H9 (cell line): ENCODE measurements around the gene LMCD1. TPM values are rescaled to one million over a fixed set of nuclear protein-coding genes. Genes with fewer than 3 reads are reported as not detected.

Source experiments
- DNase-seq: peaks from one replicate; pipeline ENCODE4 v3.0.0-alpha.2; 2017
- H2AFZ ChIP-seq: one replicate; pipeline ENCODE4 v1.6.1; 2013; ENCODE audit warnings: mild to moderate bottlenecking, low read length, control low read depth, moderate library complexity
- H2AK5ac ChIP-seq: 2 replicates; pipeline ENCODE4 v1.6.1; 2013; ENCODE audit warnings: low read length, control low read depth, mixed read lengths; ENCODE audit not compliant: insufficient read length
- H2BK120ac ChIP-seq: one replicate; pipeline ENCODE4 v1.6.1; 2013; ENCODE audit warnings: low read depth, mild to moderate bottlenecking, low read length, control low read depth, inconsistent platforms; ENCODE audit not compliant: poor library complexity, severe bottlenecking
- H2BK12ac ChIP-seq: 2 replicates; pipeline ENCODE4 v1.6.1; 2013; ENCODE audit warnings: low read length, control low read depth, mixed read lengths, low read depth; ENCODE audit not compliant: insufficient read length
- H2BK15ac ChIP-seq: 2 replicates; pipeline ENCODE4 v1.6.1; 2013; ENCODE audit warnings: low read depth, low read length, control low read depth
- H2BK20ac ChIP-seq: one replicate; pipeline ENCODE4 v1.6.1; 2013; ENCODE audit warnings: low read depth, mild to moderate bottlenecking, low read length, control low read depth, inconsistent platforms; ENCODE audit not compliant: poor library complexity, severe bottlenecking
- H2BK5ac ChIP-seq: 2 replicates; pipeline ENCODE4 v1.6.1; 2013; ENCODE audit warnings: low read length, control low read depth, mixed read lengths; ENCODE audit not compliant: insufficient read length
- H3K14ac ChIP-seq: 2 replicates; pipeline ENCODE4 v1.6.1; 2013; ENCODE audit warnings: low read length, control low read depth; ENCODE audit not compliant: insufficient read depth
- H3K18ac ChIP-seq: 2 replicates; pipeline ENCODE4 v1.6.1; 2013; ENCODE audit warnings: low read depth, mild to moderate bottlenecking, mixed read lengths, low read length, control low read depth; ENCODE audit not compliant: insufficient read length
- H3K23ac ChIP-seq: 2 replicates; pipeline ENCODE4 v1.6.1; 2013; ENCODE audit warnings: low read length, control low read depth, mixed read lengths, low read depth; ENCODE audit not compliant: insufficient read length
- H3K23me2 ChIP-seq: 2 replicates; pipeline ENCODE4 v1.6.1; 2013; ENCODE audit warnings: low read depth, mild to moderate bottlenecking, mixed read lengths, low read length, control low read depth; ENCODE audit not compliant: insufficient read length, poor library complexity, severe bottlenecking
- H3K27ac ChIP-seq: 2 replicates; pipeline ENCODE4 v1.5.1; 2013; ENCODE audit warnings: low read length, control low read depth, mixed read lengths, low read depth; ENCODE audit not compliant: insufficient read length
- H3K27me3 ChIP-seq: 2 replicates; pipeline ENCODE4 v1.6.1; 2013; ENCODE audit warnings: low read length, control low read depth, inconsistent platforms; ENCODE audit not compliant: insufficient read depth
- H3K4ac ChIP-seq: 2 replicates; pipeline ENCODE4 v1.6.1; 2013; ENCODE audit warnings: low read depth, mild to moderate bottlenecking, control low read depth, inconsistent platforms, low read length, moderate library complexity
- H3K4me1 ChIP-seq: 2 replicates; pipeline ENCODE4 v1.6.1; 2013; ENCODE audit warnings: low read length, control low read depth, inconsistent platforms; ENCODE audit not compliant: insufficient read depth
- H3K4me2 ChIP-seq: 2 replicates; pipeline ENCODE4 v1.6.1; 2013; ENCODE audit warnings: low read length, control low read depth, mixed read lengths; ENCODE audit not compliant: insufficient read length, insufficient read depth
- H3K56ac ChIP-seq: 2 replicates; pipeline ENCODE4 v1.6.1; 2013; ENCODE audit warnings: low read depth, mild to moderate bottlenecking, mixed read lengths, low read length, control low read depth; ENCODE audit not compliant: insufficient read length
- H3K79me1 ChIP-seq: 2 replicates; pipeline ENCODE4 v1.6.1; 2013; ENCODE audit warnings: low read depth, mild to moderate bottlenecking, moderate library complexity, low read length, control low read depth, inconsistent platforms; ENCODE audit not compliant: insufficient read depth, poor library complexity, severe bottlenecking
- H3K79me2 ChIP-seq: 2 replicates; pipeline ENCODE4 v1.6.1; 2013; ENCODE audit warnings: low read length, control low read depth, inconsistent platforms; ENCODE audit not compliant: insufficient read depth
- H3K9ac ChIP-seq: 2 replicates; pipeline ENCODE4 v1.6.1; 2013; ENCODE audit warnings: low read length, control low read depth, mixed read lengths; ENCODE audit not compliant: insufficient read length; ENCODE audit errors: extremely low read depth
- H3K9me3 ChIP-seq: one replicate; pipeline ENCODE4 v1.6.1; 2013; ENCODE audit warnings: low read depth, low read length, inconsistent platforms; ENCODE audit not compliant: control insufficient read depth
- H3T11ph ChIP-seq: one replicate; pipeline ENCODE4 v1.6.1; 2013; ENCODE audit warnings: mild to moderate bottlenecking, low read length, control low read depth, inconsistent platforms
- H4K20me1 ChIP-seq: one replicate; pipeline ENCODE4 v1.6.1; 2013; ENCODE audit not compliant: control insufficient read depth, insufficient read length, insufficient read depth
- H4K5ac ChIP-seq: 2 replicates; pipeline ENCODE4 v1.6.1; 2013; ENCODE audit warnings: low read depth, mild to moderate bottlenecking, mixed read lengths, low read length, control low read depth; ENCODE audit not compliant: insufficient read length
- H4K8ac ChIP-seq: replicated peaks from 2 replicates; pipeline ENCODE4 v1.6.1; 2013; ENCODE audit warnings: low read length, control low read depth, mixed read lengths, low read depth; ENCODE audit not compliant: insufficient read length
- H4K91ac ChIP-seq: 2 replicates; pipeline ENCODE4 v1.6.1; 2013; ENCODE audit warnings: low read depth, mild to moderate bottlenecking, moderate library complexity, mixed read lengths, low read length, control low read depth; ENCODE audit not compliant: insufficient read length
- H3K27ac Mint-ChIP-seq, 3 experiments: 2 replicates in 2 of 3; 3 replicates in 1 of 3; pipeline ENCODE4 v1.8.0; 2020 to 2021; ENCODE audit warnings: mixed read lengths in 3 of 3, mild to moderate bottlenecking in 1 of 3, moderate library complexity in 1 of 3
- H3K27me3 Mint-ChIP-seq: 2 replicates; pipeline ENCODE4 v1.8.0; 2021; ENCODE audit warnings: low read depth, mild to moderate bottlenecking, moderate library complexity, mixed read lengths
- H3K36me3 Mint-ChIP-seq, 3 experiments: 2 replicates in 2 of 3; 3 replicates in 1 of 3; pipeline ENCODE4 v1.8.0; 2020 to 2021; ENCODE audit warnings: low read depth in 3 of 3, mixed read lengths in 3 of 3; ENCODE audit not compliant: insufficient read depth in 1 of 3
- H3K4me1 Mint-ChIP-seq, 2 experiments: 2 replicates each; pipeline ENCODE4 v1.8.0; 2020; ENCODE audit warnings: mixed read lengths in 2 of 2
- H3K4me3 Mint-ChIP-seq, 2 experiments: 2 replicates in 1 of 2; 3 replicates in 1 of 2; pipeline ENCODE4 v1.8.0; 2020 to 2021; ENCODE audit warnings: mild to moderate bottlenecking in 2 of 2, mixed read lengths in 2 of 2, moderate library complexity in 1 of 2
- H3K9me3 Mint-ChIP-seq, 2 experiments: 2 replicates in 1 of 2; 3 replicates in 1 of 2; pipeline ENCODE4 v1.8.0; 2020; ENCODE audit warnings: mild to moderate bottlenecking in 2 of 2, mixed read lengths in 2 of 2, moderate library complexity in 1 of 2
- WGBS: extraction: QIAGEN DNeasy Blood & Tissue Kit; methylation state at CpG from one replicate; pipeline ENCODE4 v1.1.7; 2013; ENCODE audit warnings: missing lambda C conversion rate, low lambda C conversion rate, mixed read lengths; ENCODE audit not compliant: insufficient read length; ENCODE audit errors: extremely low coverage; 5-methylcytosine and 5-hydroxymethylcytosine counted together
- total RNA-seq: library from RNA; stranded (reverse); gene quantifications from 2 replicates; pipeline ENCODE4 v1.2.1, GENCODE V29; 2021
- TF ChIP-seq, protein P1 (sequence below): fragments of 200-600 bp; sonication (generic); conservative IDR thresholded peaks from 3 replicates; pipeline ENCODE4 v1.8.0; 2021; ENCODE audit warnings: antibody characterized with exemption, mild to moderate bottlenecking

LMCD1 gene
- total RNA-seq, 1 experiment from 2014 or later: 19.2 TPM

DNA sequence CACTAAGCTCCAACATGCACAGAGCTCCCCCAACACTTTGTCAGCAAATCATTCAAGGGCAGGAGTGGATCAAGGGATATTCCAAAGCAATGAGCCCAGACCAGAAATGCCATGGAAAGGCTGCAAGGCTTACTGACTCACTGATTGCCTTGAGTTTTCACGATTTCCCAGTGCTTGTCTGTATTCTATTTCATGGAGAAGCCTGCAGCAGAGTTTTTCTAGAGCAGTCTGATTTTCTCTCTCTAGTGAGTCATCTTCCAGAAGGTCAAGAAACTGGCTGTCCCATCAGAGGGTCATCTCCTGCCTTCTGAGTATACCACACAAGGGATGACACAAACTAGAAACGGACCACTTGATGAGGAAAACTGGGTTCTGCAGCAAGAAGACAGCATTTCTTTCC lies 16.5 kb downstream of the LMCD1 start:
- H2AFZ ChIP-seq: no peak overlapping the region
- no peak overlapping the region for H3K4me2 ChIP-seq
- no peak overlapping the region for H3K18ac ChIP-seq
- H2BK12ac ChIP-seq: no peak overlapping the region
- no CpG with 5 or more reads among the region's 2 CpGs for WGBS
- Mint-ChIP-seq H3K4me1 (peaks cover 35 to 42% of the 10 kb centered on the region in 2 experiments), H3K36me3 (peaks cover 10 to 42% (median 33%) of the 10 kb centered on the region in 3 experiments; a peak in 6 of 7 replicates), H3K27ac (peak overlapping the region in 1 of 3 experiments; percentile 17; a peak in 1 of 7 replicates), H3K27me3 (no peaks in the 10 kb centered on the region), H3K4me3 (no peak overlapping the region), H3K9me3 (peaks cover 0 to 3% of the 10 kb centered on the region in 2 experiments; a peak in 2 of 5 replicates)
- no peak overlapping the region for H3K56ac ChIP-seq
- no peaks in the 10 kb centered on the region for H3K23me2 ChIP-seq
- H3K27ac ChIP-seq: no peak overlapping the region
- no peak overlapping the region for H2BK20ac ChIP-seq
- TF ChIP-seq, protein P1, sequence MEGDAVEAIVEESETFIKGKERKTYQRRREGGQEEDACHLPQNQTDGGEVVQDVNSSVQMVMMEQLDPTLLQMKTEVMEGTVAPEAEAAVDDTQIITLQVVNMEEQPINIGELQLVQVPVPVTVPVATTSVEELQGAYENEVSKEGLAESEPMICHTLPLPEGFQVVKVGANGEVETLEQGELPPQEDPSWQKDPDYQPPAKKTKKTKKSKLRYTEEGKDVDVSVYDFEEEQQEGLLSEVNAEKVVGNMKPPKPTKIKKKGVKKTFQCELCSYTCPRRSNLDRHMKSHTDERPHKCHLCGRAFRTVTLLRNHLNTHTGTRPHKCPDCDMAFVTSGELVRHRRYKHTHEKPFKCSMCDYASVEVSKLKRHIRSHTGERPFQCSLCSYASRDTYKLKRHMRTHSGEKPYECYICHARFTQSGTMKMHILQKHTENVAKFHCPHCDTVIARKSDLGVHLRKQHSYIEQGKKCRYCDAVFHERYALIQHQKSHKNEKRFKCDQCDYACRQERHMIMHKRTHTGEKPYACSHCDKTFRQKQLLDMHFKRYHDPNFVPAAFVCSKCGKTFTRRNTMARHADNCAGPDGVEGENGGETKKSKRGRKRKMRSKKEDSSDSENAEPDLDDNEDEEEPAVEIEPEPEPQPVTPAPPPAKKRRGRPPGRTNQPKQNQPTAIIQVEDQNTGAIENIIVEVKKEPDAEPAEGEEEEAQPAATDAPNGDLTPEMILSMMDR: no peak
- no peak for DNase-seq
- H4K91ac ChIP-seq: no peak overlapping the region
- no peaks in the 10 kb centered on the region for H3K9me3 ChIP-seq
- no peak overlapping the region for H2BK5ac ChIP-seq
- no peaks in the 10 kb centered on the region for H3K79me2 ChIP-seq
- H3K27me3 ChIP-seq: no peaks in the 10 kb centered on the region
- H3K23ac ChIP-seq: no peak overlapping the region
- H3K9ac ChIP-seq: no peak overlapping the region
- H4K8ac ChIP-seq: no peak overlapping the region
- H3T11ph ChIP-seq: no peak overlapping the region
- H3K4me1 ChIP-seq: peaks cover 4% of the 10 kb centered on the region; the same call in 1 of the 2 replicates
- no peaks in the 10 kb centered on the region for H3K79me1 ChIP-seq
- no peak overlapping the region for H2AK5ac ChIP-seq
- H3K4ac ChIP-seq: no peak overlapping the region
- H4K5ac ChIP-seq: no peak overlapping the region
- H2BK15ac ChIP-seq: no peak overlapping the region
- no peak overlapping the region for H2BK120ac ChIP-seq
- no peak overlapping the region for H3K14ac ChIP-seq
- H4K20me1 ChIP-seq: no peaks in the 10 kb centered on the region
